Measurements from ENCODE around the gene SUPT3H.

DNA sequence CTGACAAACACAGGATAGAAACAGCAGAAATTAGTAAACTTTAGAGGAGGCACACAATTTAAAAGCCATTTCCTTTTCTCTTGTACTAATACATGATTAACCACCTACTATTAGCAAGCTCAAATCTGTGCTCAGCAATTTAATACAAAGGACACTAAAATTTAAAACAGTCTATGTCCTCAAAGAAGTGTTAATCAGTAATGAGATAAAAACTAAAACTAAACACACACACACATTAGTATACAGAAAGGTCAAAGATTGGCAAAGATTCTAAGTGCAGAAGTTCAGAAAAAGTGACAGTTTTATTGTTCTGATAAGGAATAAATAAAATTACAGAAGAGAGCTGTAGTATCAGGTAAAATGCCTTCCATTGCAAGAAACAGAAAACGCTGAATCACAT, 123.5 kb downstream of the SUPT3H start:
- no peak for TF ChIP-seq CTCF (IDR thresholded peaks at IDR 0.05)
- no peak for TF ChIP-seq POLR2A (IDR thresholded peaks at IDR 0.05)
- no peak for TF ChIP-seq POLR2AphosphoS5 (IDR thresholded peaks at IDR 0.05)

Measured in breast epithelium (tissue), 3 donors.